ENCODE measurements around the gene INTS12.

- TF ChIP-seq CEBPB (IDR thresholded peaks at IDR 0.05) (no peak), TEAD4 (IDR thresholded peaks at IDR 0.05) (no peak), MAX (IDR thresholded peaks at IDR 0.05) (no peak)
These were observed 7.3 kb upstream of the INTS12 start for GRCh38 chr4:105715692-105716278.

Data from Ishikawa (cell line).